GM21526 (cell line): Measurements from ENCODE around the gene EML4.

Source experiments
- ATAC-seq: cut with Tn5 transposase; IDR thresholded peaks from one replicate; pipeline ENCODE4 v1.9.1; 2021; ENCODE audit warnings: moderate library complexity; ENCODE audit not compliant: unreplicated experiment, low FRiP score

Gene EML4

DNA sequence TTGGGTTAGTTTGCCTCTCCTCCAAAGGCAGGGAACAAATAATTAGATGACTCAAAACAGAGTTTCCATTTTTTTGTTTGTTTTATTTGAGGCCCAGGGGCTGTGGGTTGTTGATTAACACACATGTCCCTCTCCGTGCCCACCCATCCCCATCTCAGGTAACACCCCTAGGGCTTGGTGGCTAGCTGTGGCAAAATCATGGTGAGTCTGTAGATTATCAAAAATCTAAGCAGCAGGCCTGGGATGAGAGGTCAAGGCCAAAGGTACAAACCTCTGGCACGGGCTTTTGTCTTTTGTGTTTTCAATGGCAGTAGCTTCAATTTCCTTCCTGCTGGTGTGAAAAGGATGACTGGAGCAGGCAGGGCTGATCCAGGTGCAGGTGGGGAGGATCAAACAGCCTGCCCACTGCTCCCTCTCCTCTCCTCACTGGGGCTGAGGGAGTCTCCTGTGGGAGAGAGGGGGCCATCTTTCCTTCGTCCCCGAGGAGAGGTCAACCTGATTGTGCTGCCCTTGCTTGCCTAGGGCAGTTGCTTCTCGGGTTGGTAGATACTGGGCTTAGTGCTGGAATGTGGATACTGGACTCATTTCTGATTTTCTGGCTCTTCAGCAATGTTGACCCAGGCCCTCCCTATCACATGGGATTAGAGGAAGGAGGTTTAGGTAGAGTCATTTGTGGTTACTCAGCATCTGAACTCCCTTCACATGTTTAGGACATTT lies 31.9 kb upstream of the EML4 start:
- ATAC-seq: no peak

DNA sequence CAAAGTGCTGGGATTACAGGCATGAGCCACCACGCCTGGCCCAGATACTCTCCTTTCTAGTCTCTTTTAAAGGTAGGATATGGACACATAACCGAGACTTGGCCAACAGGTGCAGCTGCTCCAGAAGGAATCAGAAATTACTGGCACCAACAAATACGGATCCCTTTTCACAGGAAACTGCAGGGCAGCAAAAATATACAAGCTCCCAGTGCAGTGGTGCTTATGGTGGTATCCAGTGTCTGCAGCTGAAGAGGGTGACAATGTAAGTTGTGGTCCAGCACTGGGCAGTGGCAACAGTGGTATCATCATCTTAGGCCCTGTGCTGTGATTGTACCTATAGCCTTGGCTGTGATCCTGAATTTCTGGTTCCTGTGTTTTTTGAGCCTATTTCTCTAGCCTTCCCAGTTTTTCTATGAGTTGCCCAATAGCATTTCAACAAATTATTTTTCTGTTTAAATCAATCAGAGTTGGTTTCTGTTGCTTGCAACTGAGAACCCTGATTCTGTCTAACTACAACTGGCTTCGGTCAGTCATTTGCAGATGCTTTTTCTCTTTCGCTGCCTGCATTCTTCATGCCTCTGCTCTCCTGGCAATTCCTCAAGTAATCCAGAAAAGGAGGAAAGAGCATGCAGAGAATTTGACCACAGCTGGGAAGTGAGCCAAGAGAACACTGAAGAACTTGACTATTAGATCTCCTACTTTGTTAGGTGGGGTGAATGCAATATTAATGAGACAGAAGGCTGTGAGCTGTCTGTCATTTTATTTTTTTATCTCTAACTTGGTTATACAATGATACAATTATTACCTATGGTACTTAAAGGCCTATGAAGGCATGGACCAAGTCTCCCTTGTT lies 30.8 kb upstream of the EML4 start:
- ATAC-seq: no peak

DNA sequence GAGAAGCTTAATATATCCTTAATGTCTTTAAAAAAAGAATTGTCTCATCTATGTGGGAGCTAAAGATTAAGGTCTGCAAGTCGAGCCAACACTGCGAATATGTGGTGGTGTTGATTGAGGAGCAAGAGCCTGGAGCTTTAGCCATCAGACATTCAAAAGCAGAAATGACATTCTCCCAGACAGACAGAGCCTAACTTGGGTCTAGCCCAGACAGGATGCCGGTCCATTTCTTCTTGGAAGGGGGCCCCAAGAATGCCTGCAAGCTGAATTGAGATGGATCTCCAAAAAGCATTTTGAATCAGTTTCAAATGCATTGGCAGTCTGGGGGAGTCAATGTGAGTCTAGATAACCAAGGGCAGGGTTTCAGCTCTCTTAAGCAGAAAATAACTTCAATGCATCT lies 30.1 kb upstream of the EML4 start:
- ATAC-seq: no peak

DNA sequence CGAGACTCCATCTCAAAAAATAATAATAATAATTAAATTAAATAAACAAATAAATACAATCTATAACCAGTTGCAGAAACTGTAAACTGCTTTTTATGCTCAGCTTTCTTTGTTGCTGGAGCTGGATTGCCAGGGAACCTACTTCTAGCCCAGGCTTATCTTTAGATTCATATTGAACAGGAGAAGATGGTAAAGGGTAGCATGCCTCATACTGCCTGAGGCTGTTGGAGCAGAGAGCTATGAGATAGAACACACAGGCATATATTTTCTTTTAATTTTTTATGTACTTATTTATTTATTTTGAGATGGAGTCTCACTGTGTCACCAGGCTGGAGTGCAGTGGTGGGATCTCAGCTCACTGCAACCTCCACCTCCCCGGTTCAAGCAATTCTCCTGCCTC lies 28.7 kb upstream of the EML4 start:
- ATAC-seq: no peak

DNA sequence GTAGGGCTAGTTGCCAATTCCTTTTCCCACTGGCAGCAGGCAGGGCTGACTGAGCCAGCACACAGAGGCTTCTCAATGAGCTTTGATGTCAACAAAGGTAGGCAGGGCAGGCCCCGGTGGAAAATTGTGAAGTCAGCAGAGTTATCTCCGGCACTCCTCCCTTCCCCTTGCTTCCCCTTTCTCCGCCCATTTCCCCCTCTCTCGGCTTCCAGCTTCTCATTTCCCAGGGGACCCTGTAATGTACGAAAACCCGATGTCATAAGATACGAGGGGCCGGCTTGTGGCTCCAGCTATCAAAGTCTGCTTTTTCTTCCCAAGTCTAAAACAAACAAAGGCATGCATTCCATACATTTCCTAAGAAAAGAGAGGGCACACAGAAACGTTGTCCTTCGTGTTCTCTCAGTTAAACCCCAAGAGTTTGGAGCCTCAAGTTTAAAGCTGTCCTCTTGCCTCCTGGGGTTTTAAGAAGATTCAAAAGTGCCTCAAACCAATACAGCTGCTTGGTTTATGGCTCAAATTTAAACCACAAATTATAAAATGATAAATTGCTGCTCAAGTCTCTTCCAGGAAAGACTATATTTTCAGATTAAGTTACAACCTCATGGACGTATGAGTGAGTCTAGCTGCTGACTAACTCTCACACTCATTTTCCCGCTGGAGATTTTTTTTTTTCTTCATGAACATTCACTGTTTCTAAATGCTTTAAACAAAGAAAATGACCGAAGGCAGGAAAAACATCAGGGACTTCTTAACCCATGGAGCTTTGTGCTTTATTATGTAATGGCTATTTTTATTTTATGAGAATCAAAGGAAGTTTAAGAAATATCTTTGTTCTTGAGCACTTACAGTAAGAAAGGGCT lies 27.2 kb upstream of the EML4 start:
- ATAC-seq: no peak

DNA sequence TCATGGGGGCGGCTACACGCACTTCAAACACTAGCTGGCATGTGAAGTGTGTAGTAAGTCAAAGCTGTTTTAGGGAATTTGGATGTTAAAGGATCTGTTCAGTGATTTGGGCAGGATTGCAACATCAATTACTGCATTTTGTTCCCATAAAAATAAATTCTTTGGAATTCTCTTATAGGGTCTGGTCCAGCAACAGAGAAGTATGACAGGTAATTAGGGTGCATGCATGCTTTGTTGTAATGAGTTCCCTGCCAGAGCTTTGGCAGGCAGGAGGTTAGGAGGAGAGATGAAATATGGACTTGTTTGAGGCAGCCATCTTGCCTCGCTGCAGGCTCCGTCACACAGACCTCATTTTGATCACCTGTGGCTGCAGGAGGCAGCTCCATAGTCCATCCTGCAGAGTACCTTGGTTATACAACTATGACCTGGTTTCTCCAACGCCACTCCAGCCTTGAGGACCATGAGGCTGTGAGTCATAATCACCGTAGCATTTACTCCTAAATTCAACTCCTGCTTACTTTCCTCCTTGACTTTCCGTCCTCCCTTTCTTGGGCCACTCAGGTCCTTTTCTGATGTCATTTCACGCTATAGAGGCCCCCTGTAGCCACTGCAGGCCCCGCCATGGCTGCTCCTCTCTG lies 26.5 kb upstream of the EML4 start:
- ATAC-seq: no peak

DNA sequence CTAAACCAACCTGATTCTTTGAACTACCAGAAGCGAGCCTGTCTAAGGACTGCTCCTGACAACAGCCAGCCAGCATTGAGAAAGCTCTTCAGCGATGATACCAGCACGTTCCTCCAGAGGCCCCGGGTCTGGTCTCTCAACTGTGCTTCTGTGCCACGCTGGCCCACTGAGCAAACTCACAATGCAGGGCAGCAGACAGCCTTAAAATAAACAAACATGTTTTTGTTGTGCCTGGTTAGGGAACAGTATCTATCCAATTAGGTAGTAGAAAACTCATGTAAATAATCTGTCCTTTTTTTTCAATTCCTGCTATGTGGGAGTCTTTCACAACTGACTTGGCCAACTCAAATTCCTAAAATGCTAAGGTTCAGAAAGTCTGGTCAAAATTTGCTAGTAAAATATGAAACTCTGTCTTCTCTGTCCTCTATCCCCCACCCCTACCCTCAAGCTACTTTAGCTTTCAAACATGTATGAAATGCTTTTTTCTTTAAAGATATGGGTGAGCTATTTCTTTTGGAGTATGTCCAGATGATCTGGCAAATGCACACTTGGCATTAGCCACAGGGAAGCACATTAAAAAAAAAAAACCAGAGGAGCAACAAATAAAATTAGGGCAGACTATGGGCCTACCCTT lies 21.4 kb upstream of the EML4 start:
- ATAC-seq: no peak

DNA sequence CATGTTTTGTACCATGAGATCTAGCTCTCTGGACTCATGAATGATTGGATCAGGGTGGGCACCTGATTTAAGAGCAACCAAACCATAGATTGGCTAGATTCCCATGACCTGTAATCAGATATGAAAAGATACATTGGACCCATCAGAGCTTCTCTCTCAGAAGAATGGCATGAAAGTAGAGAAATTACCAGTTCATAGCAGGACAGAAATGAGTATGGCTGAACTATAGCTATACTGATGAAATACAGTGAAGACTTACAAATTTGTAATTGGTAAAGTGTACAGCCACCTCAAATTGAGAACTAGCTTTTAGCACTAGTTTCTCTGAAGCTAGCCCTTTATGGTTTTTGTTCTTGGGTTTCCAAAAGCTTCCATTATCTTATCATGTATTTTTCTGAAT lies 19.0 kb upstream of the EML4 start:
- ATAC-seq: no peak

DNA sequence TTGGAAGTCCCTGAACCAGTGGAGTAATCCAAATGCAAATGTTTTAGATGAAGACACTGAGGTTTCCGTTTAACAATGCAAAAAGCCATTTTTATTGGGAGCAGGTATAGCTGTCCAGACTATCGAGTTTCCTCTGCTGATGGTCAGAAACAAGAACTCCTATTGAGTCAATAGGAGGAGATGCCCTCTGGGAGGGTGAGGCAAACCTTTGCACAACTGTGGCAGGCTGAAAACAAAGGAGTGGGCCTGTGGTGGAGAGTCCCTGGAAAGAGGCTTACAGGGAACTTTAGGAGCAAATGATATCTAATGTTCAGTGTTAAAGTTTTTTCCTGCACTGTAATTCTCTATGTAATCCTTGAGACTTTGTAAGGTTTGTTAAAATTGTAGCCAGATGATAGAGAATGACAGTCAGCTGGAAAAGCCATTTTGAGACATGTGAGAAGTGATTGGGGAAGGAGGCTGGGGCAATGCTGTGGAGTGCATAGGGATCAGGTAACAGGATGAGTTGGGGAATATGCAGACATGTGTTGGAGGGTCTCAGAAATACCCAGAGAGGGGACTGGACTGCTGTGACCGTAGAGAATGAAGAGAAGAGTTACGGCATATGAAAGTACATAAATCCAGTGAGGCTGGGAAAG lies 15.1 kb upstream of the EML4 start:
- no peak for ATAC-seq

DNA sequence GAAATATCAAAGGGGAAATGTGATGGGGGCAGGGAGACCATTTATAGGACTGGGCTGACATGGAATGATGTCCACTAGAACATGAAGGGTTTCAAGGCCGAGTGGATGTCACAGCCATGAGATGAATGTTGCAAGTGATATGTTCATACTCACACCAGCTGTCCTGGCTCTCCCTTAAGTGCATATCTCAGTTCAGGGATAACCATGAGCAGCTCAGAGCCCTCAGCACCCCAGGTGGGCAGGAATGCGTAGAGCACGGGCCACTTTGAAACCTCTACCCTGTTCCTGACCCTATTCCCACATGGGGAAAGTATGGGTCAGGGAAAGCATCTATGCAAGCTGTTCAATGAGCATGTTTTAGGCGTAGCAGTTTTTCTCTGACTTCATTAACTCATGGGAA lies 12.4 kb upstream of the EML4 start:
- no peak for ATAC-seq

DNA sequence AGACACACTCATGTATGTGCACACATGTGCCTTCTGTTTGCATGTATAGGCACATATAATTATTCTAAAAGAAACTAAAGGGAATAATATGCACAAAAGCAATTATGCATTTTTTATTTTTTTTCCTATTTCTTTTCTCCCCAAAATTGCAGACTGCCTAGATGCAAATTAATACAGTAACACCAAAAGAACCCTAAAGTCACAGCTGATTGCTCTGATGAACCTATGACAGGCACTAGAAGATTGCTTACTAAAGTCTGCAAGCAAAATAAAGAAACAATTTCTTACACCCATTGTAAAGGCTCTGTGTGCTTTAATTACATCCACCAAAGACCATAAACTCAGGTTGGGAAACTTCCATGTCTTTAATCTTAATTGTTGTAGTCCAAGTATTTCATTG lies 7.7 kb upstream of the EML4 start:
- no peak for ATAC-seq

DNA sequence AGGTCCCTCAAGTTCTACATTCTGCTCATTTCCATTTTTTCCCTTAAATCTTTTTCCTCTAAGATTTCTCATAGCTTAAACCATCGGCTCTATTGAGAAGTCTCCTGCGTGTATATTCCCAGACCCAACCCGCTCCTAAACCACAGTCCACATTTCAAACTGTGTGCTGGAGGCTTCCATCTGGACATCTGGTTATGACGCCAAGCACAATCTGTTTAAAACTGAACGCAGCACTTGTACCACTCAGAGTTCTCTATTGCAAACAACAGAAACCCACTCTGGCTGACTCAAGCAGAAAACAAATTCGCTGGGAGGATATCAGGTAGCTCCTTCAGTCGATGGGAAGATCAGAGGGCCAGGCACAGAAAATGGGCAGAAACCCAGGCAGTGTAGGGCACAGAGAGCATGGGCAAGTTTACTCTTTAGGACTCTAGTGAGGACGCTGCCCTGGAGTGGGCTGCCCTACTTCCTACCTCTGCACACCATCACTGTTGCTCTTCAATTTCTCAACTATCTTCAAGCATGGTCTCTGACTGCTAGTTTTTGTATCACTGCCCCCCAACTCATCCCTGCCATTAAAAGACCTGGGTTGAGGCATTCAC lies 5.6 kb upstream of the EML4 start:
- no peak for ATAC-seq

DNA sequence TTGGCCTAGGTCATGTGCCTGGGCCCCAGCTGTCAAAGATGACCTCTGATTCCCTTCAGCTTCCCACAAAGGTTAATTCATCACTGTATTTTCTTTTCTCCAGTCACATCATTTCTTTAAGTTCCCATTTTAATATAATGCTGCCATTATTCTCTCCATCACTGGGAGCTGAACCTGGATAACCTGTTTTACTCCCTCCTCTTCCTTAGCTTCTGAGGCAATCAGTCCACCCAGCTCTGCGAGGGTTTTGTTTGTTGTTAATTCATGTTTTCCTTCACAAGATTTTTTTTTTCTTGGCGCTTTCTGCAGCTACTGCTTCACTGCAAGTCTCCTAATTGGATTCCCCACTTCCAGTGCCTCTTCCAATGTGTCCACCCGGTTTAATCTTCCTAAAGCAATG lies 5.1 kb upstream of the EML4 start:
- no peak for ATAC-seq

DNA sequence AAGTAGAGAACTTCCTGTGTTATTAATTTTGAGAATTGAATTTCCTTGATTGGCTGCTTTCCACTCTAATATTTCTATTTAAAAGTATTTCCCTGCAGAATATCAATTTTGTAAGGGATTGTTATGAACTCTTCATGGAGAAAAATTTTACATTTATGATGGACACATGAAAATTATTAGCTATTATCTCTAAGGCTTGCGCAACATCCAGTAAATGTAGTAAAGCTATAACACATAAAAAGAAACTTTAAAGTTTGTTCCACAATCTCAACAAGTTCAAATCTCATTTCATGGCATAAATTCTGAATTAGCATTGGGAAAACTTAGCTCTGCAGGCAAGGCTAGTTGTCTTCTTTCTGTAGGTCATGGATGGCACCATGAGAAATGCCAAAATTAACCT lies 4.2 kb upstream of the EML4 start:
- ATAC-seq: no peak

DNA sequence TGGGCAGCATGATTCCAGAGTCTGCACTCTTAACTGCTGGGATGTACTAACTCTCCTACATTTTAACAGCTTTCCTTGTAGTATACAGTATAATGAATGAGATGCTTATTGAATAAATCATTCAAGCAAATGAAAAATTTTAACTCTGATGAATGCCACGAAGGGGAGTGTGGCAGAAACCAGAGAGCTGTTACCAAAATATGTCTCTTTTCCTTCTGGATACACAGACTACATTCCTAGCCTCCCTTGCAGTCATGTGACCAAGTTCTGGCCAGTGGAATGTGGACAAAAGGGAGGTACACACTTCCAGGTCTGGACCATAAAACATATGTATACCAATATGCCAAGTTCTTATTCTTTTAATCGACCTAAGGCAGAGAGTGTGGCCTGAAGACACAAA lies 1.7 kb upstream of the EML4 start:
- no peak for ATAC-seq

DNA sequence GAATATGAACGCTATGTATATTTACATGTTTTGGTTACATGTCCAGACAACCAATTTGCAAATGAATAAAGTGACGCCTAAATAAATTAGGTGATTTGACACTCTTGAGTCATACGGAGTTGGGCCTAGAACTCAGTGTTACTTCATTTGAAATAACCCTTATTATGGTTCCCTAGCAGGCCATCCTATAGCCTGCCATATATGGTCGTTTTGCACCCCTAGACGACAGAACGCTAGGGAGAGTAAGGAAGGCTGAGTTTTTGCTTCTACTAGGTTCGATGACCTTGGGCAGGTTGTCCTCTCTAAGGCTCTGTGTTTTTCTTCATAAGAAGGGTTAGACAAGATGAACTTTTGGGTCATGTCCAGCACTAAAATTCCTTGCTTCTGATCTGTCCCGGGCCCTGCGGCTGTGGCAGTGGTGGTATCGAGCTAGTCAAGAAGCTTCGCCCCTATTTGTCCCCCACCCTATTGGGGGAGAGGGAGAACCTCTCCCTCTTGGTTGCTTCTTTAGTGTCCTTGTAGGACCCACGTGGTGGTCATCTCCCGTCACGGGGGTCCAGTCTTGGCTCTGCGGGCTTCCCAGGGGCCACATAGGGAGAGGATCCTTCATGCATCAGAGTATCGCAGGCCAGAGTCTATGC lies 574 bp upstream of the EML4 start:
- ATAC-seq: no peak

DNA sequence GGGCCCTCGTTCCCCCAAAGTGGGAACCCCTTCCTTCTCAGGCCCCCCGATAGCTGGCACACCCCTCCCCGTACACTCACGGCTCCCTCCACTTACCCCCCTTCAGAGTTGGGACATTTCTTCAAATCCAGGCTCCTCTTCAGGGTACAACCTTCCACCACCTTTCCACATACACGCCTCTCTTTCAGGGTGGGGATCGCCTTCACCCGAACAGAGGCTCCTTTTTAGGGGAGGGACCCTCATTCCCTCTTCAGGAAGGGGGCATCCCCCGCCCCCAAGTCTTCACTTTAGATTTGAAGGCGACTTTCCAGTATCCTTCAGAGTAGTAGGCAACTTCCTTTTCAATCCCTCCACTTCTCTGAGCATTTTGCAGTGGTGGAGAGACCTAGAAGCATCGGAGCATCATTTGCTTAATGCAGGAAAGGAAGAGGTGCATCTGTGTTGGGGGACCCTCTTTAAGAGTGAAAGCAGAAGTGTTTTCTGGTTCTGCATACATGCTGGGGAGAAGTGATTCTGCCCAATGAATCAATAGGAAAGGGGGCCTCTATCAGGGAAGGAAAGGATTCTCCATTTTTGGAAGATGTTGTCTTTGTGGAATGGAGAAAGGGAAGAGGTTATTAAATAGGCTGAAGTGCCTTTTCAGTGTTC lies 845 bp downstream of the EML4 start:
- ATAC-seq: peak; percentile 33

DNA sequence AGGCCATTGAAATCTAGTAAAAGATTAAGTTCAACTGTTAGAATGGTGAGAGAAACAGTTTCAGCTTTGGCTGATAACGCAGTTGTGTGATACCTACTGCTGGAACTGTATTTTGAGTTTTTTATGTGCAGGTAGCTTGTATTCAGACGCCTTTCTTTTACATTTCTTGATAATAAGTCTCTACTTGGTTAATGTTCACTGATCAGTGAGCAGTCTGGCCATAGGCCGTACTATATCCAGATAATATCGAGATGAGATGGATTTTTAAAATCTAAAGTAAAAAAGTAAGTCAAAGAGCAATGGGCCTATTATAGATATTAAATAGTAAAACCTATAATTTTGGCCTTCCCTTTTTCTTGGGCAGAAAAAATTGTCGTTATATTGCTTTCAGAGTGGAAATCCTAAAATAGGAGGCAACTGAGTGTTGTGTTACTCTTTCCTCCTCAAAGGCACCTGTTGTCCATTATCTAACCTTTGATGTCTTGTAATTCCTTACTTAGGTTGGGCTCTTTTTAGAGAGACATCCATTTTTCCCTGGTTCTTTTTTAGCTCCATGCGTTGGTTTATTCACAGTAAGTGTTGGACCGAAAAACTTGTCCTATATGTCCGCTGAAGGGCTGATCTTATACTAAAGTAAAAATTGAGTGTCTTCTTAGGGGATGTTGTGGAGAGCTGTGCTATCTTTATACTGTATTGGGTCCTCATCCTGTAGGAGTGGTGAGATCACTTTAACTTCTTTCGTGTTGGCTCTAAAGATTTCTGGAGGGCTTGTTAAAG lies 1.7 kb downstream of the EML4 start:
- no peak for ATAC-seq
